ENCODE data around the gene UBASH3A.

The UBASH3A gene, protein sequence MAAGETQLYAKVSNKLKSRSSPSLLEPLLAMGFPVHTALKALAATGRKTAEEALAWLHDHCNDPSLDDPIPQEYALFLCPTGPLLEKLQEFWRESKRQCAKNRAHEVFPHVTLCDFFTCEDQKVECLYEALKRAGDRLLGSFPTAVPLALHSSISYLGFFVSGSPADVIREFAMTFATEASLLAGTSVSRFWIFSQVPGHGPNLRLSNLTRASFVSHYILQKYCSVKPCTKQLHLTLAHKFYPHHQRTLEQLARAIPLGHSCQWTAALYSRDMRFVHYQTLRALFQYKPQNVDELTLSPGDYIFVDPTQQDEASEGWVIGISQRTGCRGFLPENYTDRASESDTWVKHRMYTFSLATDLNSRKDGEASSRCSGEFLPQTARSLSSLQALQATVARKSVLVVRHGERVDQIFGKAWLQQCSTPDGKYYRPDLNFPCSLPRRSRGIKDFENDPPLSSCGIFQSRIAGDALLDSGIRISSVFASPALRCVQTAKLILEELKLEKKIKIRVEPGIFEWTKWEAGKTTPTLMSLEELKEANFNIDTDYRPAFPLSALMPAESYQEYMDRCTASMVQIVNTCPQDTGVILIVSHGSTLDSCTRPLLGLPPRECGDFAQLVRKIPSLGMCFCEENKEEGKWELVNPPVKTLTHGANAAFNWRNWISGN

DNA sequence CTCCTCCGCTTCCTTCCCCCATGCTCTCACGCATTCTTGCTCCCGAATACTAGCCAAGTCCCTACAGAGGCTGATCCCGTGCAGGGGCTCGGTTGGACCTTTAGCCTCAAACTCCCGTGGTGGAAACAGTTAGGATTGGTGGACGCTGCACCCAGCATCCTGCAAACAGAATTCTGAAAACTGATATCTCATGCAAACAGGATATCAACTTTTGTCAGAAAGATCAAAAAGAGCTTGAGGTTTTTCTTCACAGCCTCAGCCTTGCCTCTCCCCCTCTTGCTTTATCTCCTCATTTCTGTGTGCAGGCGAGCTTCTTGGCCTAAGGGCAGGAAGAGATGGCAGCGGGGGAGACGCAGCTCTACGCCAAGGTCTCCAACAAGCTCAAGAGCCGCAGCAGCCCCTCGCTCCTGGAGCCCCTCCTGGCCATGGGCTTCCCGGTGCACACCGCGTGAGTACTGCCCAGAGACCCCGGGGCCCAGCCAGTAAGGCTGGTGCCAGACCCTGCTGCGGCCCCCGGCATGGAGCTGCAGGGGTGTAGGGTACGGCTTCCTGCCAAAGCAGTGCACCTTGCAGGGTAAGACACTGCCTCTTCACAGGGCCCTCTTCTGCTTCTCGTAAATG is at the start of gene UBASH3A:
Gene UBASH3A (plus strand): TSS at position 292 of the 621 bp plus-strand sequence. CDS start 44 bp downstream, at position 336.
- TF ChIP-seq, protein P1, sequence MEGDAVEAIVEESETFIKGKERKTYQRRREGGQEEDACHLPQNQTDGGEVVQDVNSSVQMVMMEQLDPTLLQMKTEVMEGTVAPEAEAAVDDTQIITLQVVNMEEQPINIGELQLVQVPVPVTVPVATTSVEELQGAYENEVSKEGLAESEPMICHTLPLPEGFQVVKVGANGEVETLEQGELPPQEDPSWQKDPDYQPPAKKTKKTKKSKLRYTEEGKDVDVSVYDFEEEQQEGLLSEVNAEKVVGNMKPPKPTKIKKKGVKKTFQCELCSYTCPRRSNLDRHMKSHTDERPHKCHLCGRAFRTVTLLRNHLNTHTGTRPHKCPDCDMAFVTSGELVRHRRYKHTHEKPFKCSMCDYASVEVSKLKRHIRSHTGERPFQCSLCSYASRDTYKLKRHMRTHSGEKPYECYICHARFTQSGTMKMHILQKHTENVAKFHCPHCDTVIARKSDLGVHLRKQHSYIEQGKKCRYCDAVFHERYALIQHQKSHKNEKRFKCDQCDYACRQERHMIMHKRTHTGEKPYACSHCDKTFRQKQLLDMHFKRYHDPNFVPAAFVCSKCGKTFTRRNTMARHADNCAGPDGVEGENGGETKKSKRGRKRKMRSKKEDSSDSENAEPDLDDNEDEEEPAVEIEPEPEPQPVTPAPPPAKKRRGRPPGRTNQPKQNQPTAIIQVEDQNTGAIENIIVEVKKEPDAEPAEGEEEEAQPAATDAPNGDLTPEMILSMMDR (IDR thresholded peaks at IDR 0.05) = no peak

DNA sequence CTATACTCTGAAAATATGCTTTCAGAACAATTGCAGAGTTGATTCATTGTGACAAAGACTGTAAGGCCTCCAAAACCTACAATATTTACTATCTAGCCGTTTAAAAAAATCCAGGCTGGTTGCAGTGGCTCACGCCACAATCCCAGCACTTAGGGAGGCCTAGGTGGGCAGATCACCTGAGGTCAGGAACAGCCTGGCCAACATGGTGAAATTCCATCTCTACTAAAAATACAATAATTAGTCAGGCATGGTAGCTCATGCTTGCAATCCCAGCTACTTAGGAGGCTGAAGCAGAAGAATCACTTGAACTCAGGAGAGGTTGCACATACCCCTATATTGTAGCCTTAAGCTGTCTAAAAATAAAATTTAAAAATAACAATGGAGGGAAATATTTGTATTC is 47.7 kb upstream of the UBASH3A start:
- TF ChIP-seq, protein P1 (IDR thresholded peaks at IDR 0.05) = no peak

DNA sequence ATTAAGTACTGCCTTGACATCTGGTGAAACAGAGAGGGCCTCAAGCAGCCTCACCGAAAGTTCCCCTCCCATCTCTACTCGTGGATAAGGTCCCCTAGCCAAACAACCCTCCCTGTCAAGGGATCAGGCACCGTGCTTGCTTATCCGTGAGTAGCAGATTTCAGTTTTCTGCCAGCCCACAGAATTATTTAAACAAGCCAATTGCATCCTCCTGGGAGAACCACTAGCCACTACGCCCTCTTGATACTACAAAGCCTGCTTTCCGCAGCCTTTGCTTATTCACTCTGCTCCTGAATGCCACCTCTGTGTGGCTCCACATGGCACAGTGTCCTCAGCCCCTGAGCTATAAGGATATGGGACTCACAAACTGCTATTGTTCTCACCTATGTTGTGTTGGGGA is 47.1 kb upstream of the UBASH3A start:
- TF ChIP-seq, protein P1 (IDR thresholded peaks at IDR 0.05) = no peak

DNA sequence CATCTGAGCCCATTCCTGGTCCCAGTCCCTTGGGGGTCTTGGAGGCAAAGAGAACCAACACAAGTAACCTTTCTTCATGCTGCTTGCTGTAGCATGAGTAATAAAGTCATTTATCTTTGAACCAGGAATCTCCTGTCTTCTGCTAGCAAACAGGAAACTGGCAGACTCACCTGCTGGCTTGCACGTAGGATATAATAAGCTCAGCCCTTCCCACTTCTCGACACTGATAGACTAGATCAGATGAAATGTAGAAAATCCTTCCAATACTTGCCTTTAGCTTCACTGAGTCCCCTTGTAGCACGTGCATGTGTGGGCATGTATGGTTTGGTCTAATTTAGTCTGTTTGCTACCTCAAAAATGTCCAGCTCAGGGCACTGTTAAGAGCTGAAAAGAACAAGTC is 46.4 kb upstream of the UBASH3A start:
- TF ChIP-seq, protein P1 (IDR thresholded peaks at IDR 0.05) = no peak

DNA sequence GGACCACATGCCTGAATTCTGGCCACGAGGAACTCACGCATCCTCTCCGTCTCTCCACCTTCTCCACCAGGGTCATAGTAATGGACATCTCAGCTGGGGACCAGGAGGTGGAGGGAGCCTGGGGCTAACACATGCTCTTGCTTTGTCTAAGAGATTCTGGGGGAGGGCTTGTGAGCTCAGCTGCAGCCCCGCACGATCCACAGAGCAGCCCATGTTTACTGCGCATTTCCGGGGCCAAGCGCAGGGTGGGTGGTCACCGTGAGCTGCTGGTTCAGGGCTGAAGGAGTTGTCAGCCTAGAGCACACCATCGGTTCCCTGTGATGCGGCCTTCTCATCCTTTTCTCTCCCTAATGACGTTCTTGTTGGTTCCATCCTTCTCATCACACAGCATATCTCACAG is 45.4 kb upstream of the UBASH3A start:
- TF ChIP-seq, protein P1 (IDR thresholded peaks at IDR 0.05) = no peak

DNA sequence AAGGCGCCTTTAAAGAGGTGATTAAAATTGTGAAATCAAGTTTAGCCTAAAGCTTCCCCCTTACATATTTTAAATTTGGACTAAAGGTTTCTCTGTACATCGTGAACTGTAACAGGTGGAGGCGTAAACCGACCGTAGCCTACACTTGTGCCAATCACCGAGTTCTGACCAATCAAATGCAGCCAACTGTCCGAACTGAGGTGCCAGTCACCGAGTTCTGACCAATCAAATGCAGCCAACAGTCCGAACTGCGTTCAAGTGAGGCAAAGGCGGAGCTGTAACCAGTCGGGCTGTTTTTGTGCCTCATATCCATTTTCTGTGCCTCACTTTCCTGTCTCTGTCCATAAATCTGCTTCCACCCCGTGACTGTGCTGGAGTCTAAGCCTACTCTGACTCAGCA is 44.8 kb upstream of the UBASH3A start:
- TF ChIP-seq, protein P1 (IDR thresholded peaks at IDR 0.05) = no peak

DNA sequence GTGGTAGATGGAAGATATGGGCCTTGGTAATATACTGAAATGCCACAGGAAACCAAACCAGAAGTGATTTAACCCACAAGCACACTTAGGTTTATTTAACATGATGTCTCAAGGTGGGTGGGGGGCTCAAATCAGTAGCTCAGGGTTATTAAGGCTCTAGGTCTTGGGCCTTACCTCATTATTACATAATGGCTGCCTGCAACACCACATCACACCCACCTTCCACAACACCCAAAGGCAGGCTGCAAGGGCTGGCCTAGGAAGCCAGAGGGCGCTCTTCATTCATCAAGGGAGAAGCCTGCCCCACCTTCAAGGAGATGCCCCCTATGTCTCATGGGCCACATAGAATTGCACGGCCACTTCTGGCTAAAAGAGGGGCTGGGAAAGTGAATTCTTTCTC is 43.4 kb upstream of the UBASH3A start:
- TF ChIP-seq, protein P1 (IDR thresholded peaks at IDR 0.05) = no peak
